Neuronal stem cell (in vitro differentiated cells): Measurements from ENCODE around the gene TREH.
A peak's percentile ranks its signal among the peaks of the same experiment; 100 is the strongest.

Experiments
- DNase-seq: peaks from one replicate; pipeline ENCODE4 v3.0.0-alpha.2; 2013; ENCODE audit warnings: low spot score
- H2AFZ ChIP-seq: one replicate; pipeline ENCODE4 v1.6.1; 2013; ENCODE audit warnings: mild to moderate bottlenecking, low read length, inconsistent platforms
- H2AK5ac ChIP-seq: 2 replicates; pipeline ENCODE4 v1.6.1; 2013; ENCODE audit warnings: low read depth, mild to moderate bottlenecking, inconsistent platforms, low read length, moderate library complexity, mixed read lengths
- H2BK120ac ChIP-seq: 2 replicates; pipeline ENCODE4 v1.6.1; 2013; ENCODE audit warnings: low read depth, mild to moderate bottlenecking, inconsistent platforms, low read length, moderate library complexity, mixed read lengths
- H2BK12ac ChIP-seq: one replicate; pipeline ENCODE4 v1.6.1; 2013; ENCODE audit warnings: low read length, inconsistent platforms
- H2BK15ac ChIP-seq: 2 replicates; pipeline ENCODE4 v1.6.1; 2013; ENCODE audit warnings: mild to moderate bottlenecking, low read length, inconsistent platforms, mixed read lengths
- H2BK5ac ChIP-seq: one replicate; pipeline ENCODE4 v1.6.1; 2013; ENCODE audit warnings: inconsistent platforms, mild to moderate bottlenecking, low read length, moderate library complexity
- H3K14ac ChIP-seq: one replicate; pipeline ENCODE4 v1.6.1; 2013; ENCODE audit warnings: low read length, inconsistent platforms
- H3K18ac ChIP-seq: 2 replicates; pipeline ENCODE4 v1.6.1; 2013; ENCODE audit warnings: low read length, inconsistent platforms
- H3K23ac ChIP-seq: 2 replicates; pipeline ENCODE4 v1.6.1; 2013; ENCODE audit warnings: low read depth, mild to moderate bottlenecking, mixed read lengths, low read length, inconsistent platforms; ENCODE audit not compliant: poor library complexity
- H3K27ac ChIP-seq: replicated peaks from 3 replicates; pipeline ENCODE4 v1.5.1; 2013; ENCODE audit warnings: low read length, inconsistent platforms
- H3K27me3 ChIP-seq, 3 experiments: 2 replicates each; pipeline ENCODE4 v1.6.1; 2013; ENCODE audit warnings: low read length in 3 of 3, mild to moderate bottlenecking in 2 of 3, inconsistent platforms in 1 of 3, low read depth in 1 of 3, mixed read lengths in 1 of 3, moderate library complexity in 1 of 3; ENCODE audit not compliant: control insufficient read depth in 3 of 3, insufficient read depth in 3 of 3
- H3K36me3 ChIP-seq, 2 donors: replicated peaks in 1 of 2; 2 replicates each; pipeline ENCODE4 v1.6.1; 2013; ENCODE audit warnings: low read length in 2 of 2; ENCODE audit not compliant: control insufficient read depth in 2 of 2, insufficient read depth in 2 of 2
- H3K4ac ChIP-seq: 2 replicates; pipeline ENCODE4 v1.6.1; 2013; ENCODE audit warnings: inconsistent platforms, mild to moderate bottlenecking, low read length, moderate library complexity
- H3K4me1 ChIP-seq, 2 donors: 1 replicate in 1 of 2; 2 replicates in 1 of 2; pipeline ENCODE4 v1.6.1; 2013; ENCODE audit warnings: low read length in 2 of 2, low read depth in 1 of 2; ENCODE audit not compliant: control insufficient read depth in 2 of 2, insufficient read depth in 1 of 2
- H3K4me2 ChIP-seq: one replicate; pipeline ENCODE4 v1.6.1; 2013; ENCODE audit warnings: mild to moderate bottlenecking, low read length, inconsistent platforms; ENCODE audit not compliant: insufficient read depth, poor library complexity, severe bottlenecking
- H3K4me3 ChIP-seq, 2 donors: 2 replicates each; pipeline ENCODE4 v1.5.1; 2013; ENCODE audit warnings: low read length in 2 of 2, mild to moderate bottlenecking in 2 of 2, inconsistent platforms in 1 of 2, moderate library complexity in 1 of 2
- H3K79me1 ChIP-seq: one replicate; pipeline ENCODE4 v1.6.1; 2013; ENCODE audit warnings: low read depth, mild to moderate bottlenecking, inconsistent platforms, low read length, moderate library complexity
- H3K9ac ChIP-seq: one replicate; pipeline ENCODE4 v1.6.1; 2013; ENCODE audit warnings: mild to moderate bottlenecking, low read depth, low read length, inconsistent platforms; ENCODE audit not compliant: poor library complexity
- H3K9me3 ChIP-seq, 2 donors: replicated peaks in 1 of 2; 2 replicates each; pipeline versions ENCODE3 to v1.6.1; 2013; ENCODE audit warnings: low read length in 2 of 2, mild to moderate bottlenecking in 2 of 2, inconsistent platforms in 1 of 2, low read depth in 1 of 2, mixed read lengths in 1 of 2, moderate library complexity in 1 of 2; ENCODE audit not compliant: control insufficient read depth in 2 of 2, insufficient read depth in 1 of 2
- H4K8ac ChIP-seq: one replicate; pipeline ENCODE4 v1.6.1; 2013; ENCODE audit warnings: low read depth, mild to moderate bottlenecking, inconsistent platforms, low read length, moderate library complexity
- H4K91ac ChIP-seq: one replicate; pipeline ENCODE4 v1.6.1; 2013; ENCODE audit warnings: low read length, low read depth, mild to moderate bottlenecking, inconsistent platforms; ENCODE audit not compliant: poor library complexity
- WGBS, 2 donors: extraction: QIAGEN DNeasy Blood & Tissue Kit; methylation state at CpG; one replicate each; pipeline ENCODE4 v1.1.7; 2013; ENCODE audit warnings: missing lambda C conversion rate in 2 of 2, mixed read lengths in 1 of 2; ENCODE audit not compliant: insufficient read length in 2 of 2, insufficient replicate concordance in 1 of 2; ENCODE audit errors: extremely low coverage in 2 of 2; 5-methylcytosine and 5-hydroxymethylcytosine counted together

TREH gene

GRCh38 chr11:118636569-118637290 is 42.7 kb downstream of the TREH start:
- H3K14ac ChIP-seq = no peak overlapping the region
- no peak overlapping the region for H2BK15ac ChIP-seq
- peaks cover 53 to 100% of the 10 kb centered on the region in 2 donors for H3K36me3 ChIP-seq
- no peak for DNase-seq
- H2BK5ac ChIP-seq = no peak overlapping the region
- no peak overlapping the region for H3K4me2 ChIP-seq
- H2AFZ ChIP-seq = no peak overlapping the region
- no peak overlapping the region for H3K27ac ChIP-seq
- no peak overlapping the region for H3K18ac ChIP-seq
- H4K91ac ChIP-seq = no peak overlapping the region
- no peak overlapping the region for H3K9ac ChIP-seq
- H3K9me3 ChIP-seq = no peaks in the 10 kb centered on the region
- H3K79me1 ChIP-seq = peaks cover 8% of the 10 kb centered on the region
- H4K8ac ChIP-seq = no peak overlapping the region
- H3K27me3 ChIP-seq = no peaks in the 10 kb centered on the region
- no peak overlapping the region for H3K4ac ChIP-seq
- no CpG with 5 or more reads among the region's 8 CpGs for WGBS, 2 donors
- no peak overlapping the region for H2BK120ac ChIP-seq
- H3K4me3 ChIP-seq = no peak overlapping the region
- no peak overlapping the region for H2BK12ac ChIP-seq
- no peak overlapping the region for H2AK5ac ChIP-seq
- H3K23ac ChIP-seq = no peak overlapping the region
- H3K4me1 ChIP-seq = peaks cover 0 to 21% of the 10 kb centered on the region in 2 donors

- no CpG with 5 or more reads among the region's 2 CpGs for WGBS, 2 donors
- H2BK5ac ChIP-seq = no peak overlapping the region
- no peak overlapping the region for H3K4ac ChIP-seq
- H3K14ac ChIP-seq = peak overlapping the region; percentile 2
- no peak for DNase-seq
- peaks cover 8% of the 10 kb centered on the region for H3K79me1 ChIP-seq
- no peak overlapping the region for H3K27ac ChIP-seq
- no peak overlapping the region for H2AK5ac ChIP-seq
- peak overlapping the region; percentile 24 for H3K9ac ChIP-seq
- H2BK15ac ChIP-seq = no peak overlapping the region
- H2BK12ac ChIP-seq = no peak overlapping the region
- H3K36me3 ChIP-seq = peaks cover 54 to 100% of the 10 kb centered on the region in 2 donors
- H4K8ac ChIP-seq = no peak overlapping the region
- no peak overlapping the region for H3K4me3 ChIP-seq
- peaks cover 0 to 21% of the 10 kb centered on the region in 2 donors for H3K4me1 ChIP-seq
- H3K23ac ChIP-seq = no peak overlapping the region
- no peak overlapping the region for H4K91ac ChIP-seq
- H3K18ac ChIP-seq = no peak overlapping the region
- H3K4me2 ChIP-seq = no peak overlapping the region
- H2BK120ac ChIP-seq = no peak overlapping the region
- H3K27me3 ChIP-seq = no peaks in the 10 kb centered on the region
- H2AFZ ChIP-seq = no peak overlapping the region
- no peaks in the 10 kb centered on the region for H3K9me3 ChIP-seq
Measured at GRCh38 chr11:118635642-118636041, 43.8 kb downstream of the TREH start.

GRCh38 chr11:118635237-118635591 is 44.2 kb downstream of the TREH start:
- DNase-seq = no peak
- Histone ChIP-seq H3K4me2 (peak overlapping the region; percentile 71), H3K4me1 (peaks cover 0 to 21% of the 10 kb centered on the region in 2 donors), H2BK12ac (no peak overlapping the region), H3K27me3 (no peaks in the 10 kb centered on the region), H2AK5ac (no peak overlapping the region), H3K4ac (no peak overlapping the region), H3K9ac (peak overlapping the region; percentile 24), H2AFZ (no peak overlapping the region), H3K79me1 (peaks cover 10% of the 10 kb centered on the region), H3K36me3 (peaks cover 55 to 100% of the 10 kb centered on the region in 2 donors), H3K27ac (no peak overlapping the region), H4K8ac (no peak overlapping the region), H2BK15ac (no peak overlapping the region), H4K91ac (no peak overlapping the region), H3K9me3 (no peaks in the 10 kb centered on the region), H3K4me3 (peak overlapping the region in 1 of 2 donors; percentile 17), H3K23ac (peak overlapping the region; percentile 8), H3K14ac (no peak overlapping the region), H2BK5ac (no peak overlapping the region), H3K18ac (peak overlapping the region; percentile 76), H2BK120ac (peak overlapping the region; percentile 21)
- no CpG with 5 or more reads among the region's 15 CpGs for WGBS, 2 donors

GRCh38 chr11:118634431-118635236 is 44.8 kb downstream of the TREH start:
- no peak overlapping the region for H2BK15ac ChIP-seq
- H3K4me2 ChIP-seq = peak overlapping the region; percentile 71
- no peak overlapping the region for H2BK5ac ChIP-seq
- peak overlapping the region; percentile 21 for H2BK120ac ChIP-seq
- H3K23ac ChIP-seq = peak overlapping the region; percentile 8
- peak overlapping the region; percentile 44 for H2AK5ac ChIP-seq
- no peaks in the 10 kb centered on the region for H3K9me3 ChIP-seq
- no CpG with 5 or more reads among the region's 41 CpGs for WGBS, 2 donors
- H4K91ac ChIP-seq = no peak overlapping the region
- no peaks in the 10 kb centered on the region for H3K27me3 ChIP-seq
- no peak overlapping the region for H3K14ac ChIP-seq
- peaks cover 54 to 100% of the 10 kb centered on the region in 2 donors for H3K36me3 ChIP-seq
- H3K18ac ChIP-seq = peak overlapping the region; percentile 76
- no peak overlapping the region for H3K4ac ChIP-seq
- H2BK12ac ChIP-seq = no peak overlapping the region
- peak overlapping the region; percentile 45 for H3K9ac ChIP-seq
- DNase-seq = no peak
- peak overlapping the region; percentile 39 for H3K27ac ChIP-seq
- H3K79me1 ChIP-seq = peaks cover 11% of the 10 kb centered on the region
- peak overlapping the region in 1 of 2 donors; percentile 17 for H3K4me3 ChIP-seq
- no peak overlapping the region for H4K8ac ChIP-seq
- peaks cover 0 to 21% of the 10 kb centered on the region in 2 donors for H3K4me1 ChIP-seq
- no peak overlapping the region for H2AFZ ChIP-seq
